Gastrocnemius medialis (tissue), 4 donors: Measurements from ENCODE around the gene CHMP4A.

Experiments used
- CTCF ChIP-seq, 5 experiments: fragments of 450-650 bp in 3 of 5; fragments of 200-600 bp in 2 of 5; sonication (generic) in 2 of 5; IDR thresholded peaks in 4 of 5; conservative IDR thresholded peaks in 1 of 5; 1 replicate in 4 of 5; 2 replicates in 1 of 5; pipeline ENCODE4 v1.5.1; 2016 to 2019; ENCODE audit warnings: antibody characterized with exemption in 5 of 5, mild to moderate bottlenecking in 3 of 5, moderate library complexity in 3 of 5
- POLR2A ChIP-seq, 2 donors: fragments of 450-650 bp; IDR thresholded peaks; one replicate each; pipeline ENCODE4 v1.6.1; 2017; ENCODE audit warnings: antibody characterized with exemption in 2 of 2, mild to moderate bottlenecking in 2 of 2, moderate library complexity in 2 of 2

- TF ChIP-seq CTCF (IDR thresholded peaks at IDR 0.05 in 4 of 5, conservative IDR thresholded peaks at IDR 0.05 in 1 of 5): no peak
- TF ChIP-seq POLR2A (IDR thresholded peaks at IDR 0.05): no peak
These were observed 52.8 kb downstream of the CHMP4A start for GRCh38 chr14:24160499-24160849.
